Left hindlimb (tissue), 1 donor: ENCODE data around the gene SRRM1.
"Not testable (repeated sequence)": the region's sequence is repeated elsewhere in the genome, so short reads cannot be mapped to it uniquely, and the experiment has no call there.

ENCODE experiments used
- DNase-seq: peaks from one replicate; pipeline ENCODE4 v3.0.0-alpha.2; 2018

Gene SRRM1

GRCh38 chr1:24720152-24720551 is 77.0 kb downstream of the SRRM1 start:
- DNase-seq, result peak; percentile 76

- no peak for DNase-seq
These were observed 78.4 kb downstream of the SRRM1 start for GRCh38 chr1:24721533-24721932.

- DNase-seq, result not testable (repeated sequence)
These were observed 79.3 kb downstream of the SRRM1 start for GRCh38 chr1:24722073-24723035.
